ENCODE results near the gene DHCR7. TPM values are rescaled to one million over a fixed set of nuclear protein-coding genes. Genes with fewer than 3 reads are reported as not detected.

Gene DHCR7
- total RNA-seq, 3 donors from 2014 or later (not counting 1 experiment from before 2014, with no cell fraction given): 12.5 to 18.1 (median 15.9) TPM

DNA sequence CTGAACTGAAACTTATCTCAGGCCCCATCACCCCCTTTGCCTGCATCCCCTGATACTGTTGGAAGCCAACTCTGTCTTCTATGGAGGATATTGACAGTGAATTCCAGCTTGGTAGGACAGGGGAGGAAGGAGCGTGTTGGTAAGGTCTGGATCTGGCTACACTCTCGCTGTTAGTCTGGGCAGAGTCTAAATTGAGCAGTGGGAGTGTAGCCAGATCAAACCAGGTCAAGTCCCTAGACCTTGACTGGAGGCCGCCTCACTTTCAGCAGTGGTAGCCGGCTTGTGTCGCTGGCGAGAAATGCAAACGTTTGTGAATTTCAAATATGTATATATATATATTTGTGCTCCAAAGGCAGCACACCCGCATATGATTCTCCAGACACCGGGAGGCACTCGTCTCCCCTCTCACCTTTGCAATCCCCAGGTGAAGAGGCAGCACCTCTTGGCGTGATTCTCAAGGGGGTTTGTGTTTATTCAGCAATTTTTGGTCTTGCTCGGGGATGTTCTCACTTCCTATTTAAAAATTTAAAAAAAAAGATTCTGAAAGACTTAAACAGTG is 26.7 kb downstream of the DHCR7 start:
- intact Hi-C loops (cut with micrococcal nuclease): no loop called here
- Histone ChIP-seq H3K27ac (ENCODE audit: low read length) (no peak overlapping the region), H3K36me3 (ENCODE audit: control insufficient read depth, insufficient read depth, low read length) (no peaks in the 10 kb centered on the region), H3K9me3 (ENCODE audit: control insufficient read depth, insufficient read depth, low read length) (no peaks in the 10 kb centered on the region), H3K27me3 (ENCODE audit: control insufficient read depth, insufficient read depth, low read length) (no peaks in the 10 kb centered on the region), H3K4me1 (ENCODE audit: control insufficient read depth, insufficient read depth, low read length) (peaks cover 4% of the 10 kb centered on the region), H3K4me3 (ENCODE audit: low read length) (no peak overlapping the region)
- Mint-ChIP-seq H3K9me3 (no peaks in the 10 kb centered on the region), H3K36me3 (no peaks in the 10 kb centered on the region), H3K27me3 (ENCODE audit: low read depth in 2 of 2) (peaks cover 0 to 3% of the 10 kb centered on the region in 2 donors), H3K4me1 (no peaks in the 10 kb centered on the region), H3K4me3 (no peak overlapping the region), H3K27ac (no peak overlapping the region)
- TF ChIP-seq, protein P1, sequence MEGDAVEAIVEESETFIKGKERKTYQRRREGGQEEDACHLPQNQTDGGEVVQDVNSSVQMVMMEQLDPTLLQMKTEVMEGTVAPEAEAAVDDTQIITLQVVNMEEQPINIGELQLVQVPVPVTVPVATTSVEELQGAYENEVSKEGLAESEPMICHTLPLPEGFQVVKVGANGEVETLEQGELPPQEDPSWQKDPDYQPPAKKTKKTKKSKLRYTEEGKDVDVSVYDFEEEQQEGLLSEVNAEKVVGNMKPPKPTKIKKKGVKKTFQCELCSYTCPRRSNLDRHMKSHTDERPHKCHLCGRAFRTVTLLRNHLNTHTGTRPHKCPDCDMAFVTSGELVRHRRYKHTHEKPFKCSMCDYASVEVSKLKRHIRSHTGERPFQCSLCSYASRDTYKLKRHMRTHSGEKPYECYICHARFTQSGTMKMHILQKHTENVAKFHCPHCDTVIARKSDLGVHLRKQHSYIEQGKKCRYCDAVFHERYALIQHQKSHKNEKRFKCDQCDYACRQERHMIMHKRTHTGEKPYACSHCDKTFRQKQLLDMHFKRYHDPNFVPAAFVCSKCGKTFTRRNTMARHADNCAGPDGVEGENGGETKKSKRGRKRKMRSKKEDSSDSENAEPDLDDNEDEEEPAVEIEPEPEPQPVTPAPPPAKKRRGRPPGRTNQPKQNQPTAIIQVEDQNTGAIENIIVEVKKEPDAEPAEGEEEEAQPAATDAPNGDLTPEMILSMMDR (IDR thresholded peaks at IDR 0.05): no peak
- ATAC-seq (no peak), DNase-seq (no peak)
- WGBS (ENCODE audit: insufficient coverage): 89% methylated on average over 4 of the region's 12 CpGs

- ATAC-seq (no peak), DNase-seq (peak in 1 of 2 donors; percentile 37)
- Mint-ChIP-seq H3K27me3 (ENCODE audit: low read depth in 2 of 2) (peaks cover 0 to 3% of the 10 kb centered on the region in 2 donors), H3K9me3 (no peaks in the 10 kb centered on the region), H3K36me3 (no peaks in the 10 kb centered on the region), H3K4me1 (no peaks in the 10 kb centered on the region), H3K27ac (no peak overlapping the region), H3K4me3 (no peak overlapping the region)
- no peak overlapping the region for H3K27ac ChIP-seq (ENCODE audit: low read length)
- no peak overlapping the region for H3K4me3 ChIP-seq (ENCODE audit: low read length)
- 71% methylated on average over 15 of the region's 16 CpGs for WGBS (ENCODE audit: insufficient coverage)
- H3K36me3 ChIP-seq (ENCODE audit: control insufficient read depth, insufficient read depth, low read length): no peaks in the 10 kb centered on the region
- H3K27me3 ChIP-seq (ENCODE audit: control insufficient read depth, insufficient read depth, low read length): no peaks in the 10 kb centered on the region
- TF ChIP-seq, protein P1 (IDR thresholded peaks at IDR 0.05): peak; percentile 17
- peaks cover 4% of the 10 kb centered on the region for H3K4me1 ChIP-seq (ENCODE audit: control insufficient read depth, insufficient read depth, low read length)
- intact Hi-C loops (cut with micrococcal nuclease): no loop called here
- H3K9me3 ChIP-seq (ENCODE audit: control insufficient read depth, insufficient read depth, low read length): no peaks in the 10 kb centered on the region
Measured at GRCh38 chr11:71420455-71421241, 27.5 kb downstream of the DHCR7 start.

DNA sequence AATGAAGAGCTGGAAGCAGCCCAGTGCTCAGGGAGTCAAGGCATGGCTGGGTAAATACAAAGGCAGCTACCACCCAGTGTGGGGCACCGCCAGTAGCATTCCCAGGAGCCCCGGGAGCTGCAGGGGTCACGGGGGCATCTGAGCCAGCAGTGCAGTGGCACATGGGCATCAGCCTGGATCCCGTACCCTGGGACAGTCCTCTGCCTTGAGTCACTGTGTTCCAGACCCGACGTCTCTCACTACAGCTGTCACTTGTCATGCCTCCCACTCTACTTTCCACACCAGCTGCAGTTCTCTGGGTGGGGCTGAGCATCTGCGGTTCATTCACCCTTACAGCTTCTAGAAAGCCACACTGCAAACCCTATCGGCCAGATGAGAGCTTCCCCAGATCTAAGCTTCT is 29.6 kb downstream of the DHCR7 start:
- H3K4me1 Mint-ChIP-seq: no peaks in the 10 kb centered on the region
- H3K9me3 ChIP-seq (ENCODE audit: control insufficient read depth, insufficient read depth, low read length): no peaks in the 10 kb centered on the region
- intact Hi-C loops (cut with micrococcal nuclease): no loop called here
- H3K27ac ChIP-seq (ENCODE audit: low read length): no peak overlapping the region
- no peak overlapping the region for H3K27ac Mint-ChIP-seq
- TF ChIP-seq, protein P1 (IDR thresholded peaks at IDR 0.05): no peak
- no peaks in the 10 kb centered on the region for H3K27me3 ChIP-seq (ENCODE audit: control insufficient read depth, insufficient read depth, low read length)
- 74% methylated on average over 8 of the region's 8 CpGs for WGBS (ENCODE audit: insufficient coverage)
- H3K9me3 Mint-ChIP-seq: peaks cover 0 to 5% of the 10 kb centered on the region in 2 donors
- DNase-seq (no peak), ATAC-seq (no peak)
- peaks cover 6 to 11% of the 10 kb centered on the region in 2 donors for H3K27me3 Mint-ChIP-seq (ENCODE audit: low read depth in 2 of 2)
- H3K4me1 ChIP-seq (ENCODE audit: control insufficient read depth, insufficient read depth, low read length): peaks cover 4% of the 10 kb centered on the region
- H3K4me3 ChIP-seq (ENCODE audit: low read length): no peak overlapping the region
- H3K36me3 Mint-ChIP-seq: no peaks in the 10 kb centered on the region
- no peak overlapping the region for H3K4me3 Mint-ChIP-seq
- H3K36me3 ChIP-seq (ENCODE audit: control insufficient read depth, insufficient read depth, low read length): no peaks in the 10 kb centered on the region
